ENCODE measurements around the gene IMPG2.

The IMPG2 gene

GRCh38 chr3:101271728-101272127 is 48.6 kb downstream of the IMPG2 start:
- no peaks in the 10 kb centered on the region for H3K9me3 ChIP-seq (ENCODE audit: control insufficient read depth, low read length)
- no peaks in the 10 kb centered on the region for H3K27me3 ChIP-seq (ENCODE audit: control insufficient read depth, insufficient read depth, low read length)
- no peaks in the 10 kb centered on the region for H3K4me1 ChIP-seq (ENCODE audit: control insufficient read depth, insufficient read depth, low read length)
- H3K4me3 ChIP-seq (ENCODE audit: low read length) = no peak overlapping the region
- H3K9ac ChIP-seq (ENCODE audit: low read length) = no peak overlapping the region
- no peaks in the 10 kb centered on the region for H3K36me3 ChIP-seq (ENCODE audit: control insufficient read depth, insufficient read depth, low read length)

GRCh38 chr3:101270149-101270548 is 50.2 kb downstream of the IMPG2 start:
- Histone ChIP-seq H3K9ac (ENCODE audit: low read length) (no peak overlapping the region), H3K4me1 (ENCODE audit: control insufficient read depth, insufficient read depth, low read length) (no peaks in the 10 kb centered on the region), H3K36me3 (ENCODE audit: control insufficient read depth, insufficient read depth, low read length) (no peaks in the 10 kb centered on the region), H3K4me3 (ENCODE audit: low read length) (no peak overlapping the region), H3K9me3 (ENCODE audit: control insufficient read depth, low read length) (no peaks in the 10 kb centered on the region), H3K27me3 (ENCODE audit: control insufficient read depth, insufficient read depth, low read length) (no peaks in the 10 kb centered on the region)

- no peaks in the 10 kb centered on the region for H3K27me3 ChIP-seq (ENCODE audit: control insufficient read depth, insufficient read depth, low read length)
- H3K9me3 ChIP-seq (ENCODE audit: control insufficient read depth, low read length) = no peaks in the 10 kb centered on the region
- no peaks in the 10 kb centered on the region for H3K36me3 ChIP-seq (ENCODE audit: control insufficient read depth, insufficient read depth, low read length)
- H3K9ac ChIP-seq (ENCODE audit: low read length) = no peak overlapping the region
- H3K4me3 ChIP-seq (ENCODE audit: low read length) = no peak overlapping the region
- H3K4me1 ChIP-seq (ENCODE audit: control insufficient read depth, insufficient read depth, low read length) = no peaks in the 10 kb centered on the region
Observed at GRCh38 chr3:101268971-101269671, 51.3 kb downstream of the IMPG2 start.

- Histone ChIP-seq H3K9ac (ENCODE audit: low read length) (no peak overlapping the region), H3K4me1 (ENCODE audit: control insufficient read depth, insufficient read depth, low read length) (no peaks in the 10 kb centered on the region), H3K36me3 (ENCODE audit: control insufficient read depth, insufficient read depth, low read length) (no peaks in the 10 kb centered on the region), H3K4me3 (ENCODE audit: low read length) (no peak overlapping the region), H3K27me3 (ENCODE audit: control insufficient read depth, insufficient read depth, low read length) (no peaks in the 10 kb centered on the region), H3K9me3 (ENCODE audit: control insufficient read depth, low read length) (no peaks in the 10 kb centered on the region)
Observed at GRCh38 chr3:101268141-101268540, 52.2 kb downstream of the IMPG2 start.

DNA sequence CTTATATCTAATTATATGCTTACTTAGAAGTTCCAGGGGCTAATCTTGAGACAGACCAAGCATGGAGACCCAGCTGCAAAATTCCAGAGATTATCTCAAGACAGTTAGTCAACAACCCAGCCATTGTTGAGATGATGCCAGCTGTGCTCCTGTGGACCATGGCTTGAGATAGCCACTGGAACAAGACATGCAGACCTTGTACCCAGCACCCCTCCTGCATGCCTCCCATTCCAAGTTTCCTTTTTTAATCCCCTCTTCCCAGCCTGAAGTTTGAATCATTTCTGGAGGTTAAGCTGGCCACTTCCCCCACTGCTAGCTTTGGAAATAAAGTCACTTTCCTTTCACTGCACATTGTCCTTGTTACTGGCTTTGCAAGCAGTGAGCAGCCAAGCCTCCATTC is 53.8 kb downstream of the IMPG2 start:
- no peaks in the 10 kb centered on the region for H3K27me3 ChIP-seq (ENCODE audit: control insufficient read depth, insufficient read depth, low read length)
- no peaks in the 10 kb centered on the region for H3K4me1 ChIP-seq (ENCODE audit: control insufficient read depth, insufficient read depth, low read length)
- H3K9ac ChIP-seq (ENCODE audit: low read length) = no peak overlapping the region
- H3K9me3 ChIP-seq (ENCODE audit: control insufficient read depth, low read length) = no peaks in the 10 kb centered on the region
- no peak overlapping the region for H3K4me3 ChIP-seq (ENCODE audit: low read length)
- H3K36me3 ChIP-seq (ENCODE audit: control insufficient read depth, insufficient read depth, low read length) = no peaks in the 10 kb centered on the region

DNA sequence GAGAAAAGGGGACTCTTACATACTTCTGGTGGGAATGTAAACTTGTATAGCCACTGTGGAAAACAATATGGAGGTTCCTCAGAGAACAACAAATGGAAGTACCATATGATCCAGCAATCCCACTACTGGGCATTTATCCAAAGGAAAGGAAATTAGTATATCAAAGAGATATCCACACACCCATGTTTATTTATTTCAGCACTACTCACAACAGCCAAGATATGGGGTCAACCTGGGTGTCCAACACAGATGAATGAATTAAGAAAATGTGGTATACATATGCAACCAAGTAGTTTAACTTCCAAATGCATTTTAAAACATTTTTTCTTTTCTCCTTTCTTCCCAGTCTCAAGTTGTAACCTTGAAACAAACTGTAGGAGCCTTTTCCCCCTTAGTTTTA is 54.3 kb downstream of the IMPG2 start:
- Histone ChIP-seq H3K36me3 (ENCODE audit: control insufficient read depth, insufficient read depth, low read length) (no peaks in the 10 kb centered on the region), H3K4me1 (ENCODE audit: control insufficient read depth, insufficient read depth, low read length) (no peaks in the 10 kb centered on the region), H3K27me3 (ENCODE audit: control insufficient read depth, insufficient read depth, low read length) (no peaks in the 10 kb centered on the region), H3K9ac (ENCODE audit: low read length) (no peak overlapping the region), H3K9me3 (ENCODE audit: control insufficient read depth, low read length) (no peaks in the 10 kb centered on the region), H3K4me3 (ENCODE audit: low read length) (no peak overlapping the region)

- Histone ChIP-seq H3K36me3 (ENCODE audit: control insufficient read depth, insufficient read depth, low read length) (no peaks in the 10 kb centered on the region), H3K4me1 (ENCODE audit: control insufficient read depth, insufficient read depth, low read length) (no peaks in the 10 kb centered on the region), H3K27me3 (ENCODE audit: control insufficient read depth, insufficient read depth, low read length) (no peaks in the 10 kb centered on the region), H3K9me3 (ENCODE audit: control insufficient read depth, low read length) (no peaks in the 10 kb centered on the region), H3K4me3 (ENCODE audit: low read length) (no peak overlapping the region), H3K9ac (ENCODE audit: low read length) (no peak overlapping the region)
Observed at GRCh38 chr3:101262393-101263240, 57.8 kb downstream of the IMPG2 start.

- Histone ChIP-seq H3K4me3 (ENCODE audit: low read length) (no peak overlapping the region), H3K27me3 (ENCODE audit: control insufficient read depth, insufficient read depth, low read length) (no peaks in the 10 kb centered on the region), H3K9me3 (ENCODE audit: control insufficient read depth, low read length) (no peaks in the 10 kb centered on the region), H3K9ac (ENCODE audit: low read length) (no peak overlapping the region), H3K4me1 (ENCODE audit: control insufficient read depth, insufficient read depth, low read length) (no peaks in the 10 kb centered on the region), H3K36me3 (ENCODE audit: control insufficient read depth, insufficient read depth, low read length) (no peaks in the 10 kb centered on the region)
Observed at GRCh38 chr3:101261506-101261905, 58.9 kb downstream of the IMPG2 start.

- no peaks in the 10 kb centered on the region for H3K36me3 ChIP-seq (ENCODE audit: control insufficient read depth, insufficient read depth, low read length)
- H3K27me3 ChIP-seq (ENCODE audit: control insufficient read depth, insufficient read depth, low read length) = no peaks in the 10 kb centered on the region
- H3K9ac ChIP-seq (ENCODE audit: low read length) = no peak overlapping the region
- H3K4me3 ChIP-seq (ENCODE audit: low read length) = no peak overlapping the region
- H3K4me1 ChIP-seq (ENCODE audit: control insufficient read depth, insufficient read depth, low read length) = no peaks in the 10 kb centered on the region
- H3K9me3 ChIP-seq (ENCODE audit: control insufficient read depth, low read length) = no peaks in the 10 kb centered on the region
Observed at GRCh38 chr3:101259485-101260341, 60.7 kb downstream of the IMPG2 start.

DNA sequence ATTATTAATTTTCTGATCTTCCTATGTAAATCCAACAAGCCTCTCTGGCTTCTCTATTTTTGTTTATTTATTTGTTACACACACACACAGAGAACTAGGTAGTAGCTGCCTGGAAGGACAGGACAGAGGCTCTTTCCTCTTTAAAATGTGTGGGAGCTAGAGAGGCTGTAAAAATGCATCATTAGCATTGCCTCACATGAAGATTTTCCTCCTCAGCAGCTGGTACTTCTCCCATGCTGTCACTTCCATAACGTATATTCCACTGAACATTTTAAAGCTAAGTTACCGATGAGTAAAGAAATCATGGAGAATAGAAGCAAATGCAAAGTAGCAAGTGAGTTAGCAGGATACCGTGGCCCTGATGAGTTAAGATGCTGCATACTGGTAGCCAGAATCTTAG is 63.9 kb downstream of the IMPG2 start:
- H3K9ac ChIP-seq (ENCODE audit: low read length) = no peak overlapping the region
- no peaks in the 10 kb centered on the region for H3K4me1 ChIP-seq (ENCODE audit: control insufficient read depth, insufficient read depth, low read length)
- H3K9me3 ChIP-seq (ENCODE audit: control insufficient read depth, low read length) = no peaks in the 10 kb centered on the region
- no peak overlapping the region for H3K4me3 ChIP-seq (ENCODE audit: low read length)
- H3K27me3 ChIP-seq (ENCODE audit: control insufficient read depth, insufficient read depth, low read length) = no peaks in the 10 kb centered on the region
- no peaks in the 10 kb centered on the region for H3K36me3 ChIP-seq (ENCODE audit: control insufficient read depth, insufficient read depth, low read length)

DNA sequence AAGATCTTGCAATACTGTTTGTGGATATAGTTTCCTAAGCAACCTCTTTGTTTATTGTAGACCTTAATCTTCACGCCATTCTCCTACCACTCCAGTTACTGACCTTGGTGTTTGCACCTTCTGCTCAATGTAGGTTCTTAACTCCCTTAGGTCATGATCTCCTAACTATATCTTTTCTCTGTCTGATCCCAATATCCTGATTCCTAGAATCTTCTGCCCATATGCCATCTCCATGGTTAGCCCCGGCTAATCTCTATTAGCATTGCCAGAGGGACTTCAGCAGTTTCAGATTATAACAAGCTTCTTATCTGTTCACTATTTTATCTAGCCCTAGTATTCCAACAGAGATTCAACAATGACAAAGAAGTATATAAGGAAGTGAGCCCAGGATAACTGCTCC is 64.9 kb downstream of the IMPG2 start:
- Histone ChIP-seq H3K4me3 (ENCODE audit: low read length) (no peak overlapping the region), H3K4me1 (ENCODE audit: control insufficient read depth, insufficient read depth, low read length) (no peaks in the 10 kb centered on the region), H3K27me3 (ENCODE audit: control insufficient read depth, insufficient read depth, low read length) (no peaks in the 10 kb centered on the region), H3K9ac (ENCODE audit: low read length) (no peak overlapping the region), H3K9me3 (ENCODE audit: control insufficient read depth, low read length) (no peaks in the 10 kb centered on the region), H3K36me3 (ENCODE audit: control insufficient read depth, insufficient read depth, low read length) (no peaks in the 10 kb centered on the region)

DNA sequence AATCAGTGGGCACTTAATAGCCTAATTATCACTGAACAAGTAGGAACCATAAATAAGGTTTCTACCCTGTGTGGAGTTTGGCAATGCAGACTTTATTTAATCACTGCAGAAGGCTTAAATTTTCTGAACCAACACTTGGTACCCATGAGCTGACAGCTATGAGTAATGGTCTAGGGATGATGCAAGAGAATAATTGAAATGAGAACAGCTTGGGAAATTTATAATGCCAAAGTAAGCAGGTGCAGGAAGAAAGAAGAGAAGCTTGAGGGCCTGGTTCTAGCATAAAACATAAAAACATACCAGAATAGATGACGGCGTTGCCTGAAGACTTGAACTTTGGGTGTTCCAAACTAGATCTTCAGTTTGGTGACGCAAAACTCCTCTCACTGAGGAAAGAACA is 67.0 kb downstream of the IMPG2 start:
- Histone ChIP-seq H3K4me1 (ENCODE audit: control insufficient read depth, insufficient read depth, low read length) (no peaks in the 10 kb centered on the region), H3K9me3 (ENCODE audit: control insufficient read depth, low read length) (no peaks in the 10 kb centered on the region), H3K27me3 (ENCODE audit: control insufficient read depth, insufficient read depth, low read length) (no peaks in the 10 kb centered on the region), H3K4me3 (ENCODE audit: low read length) (no peak overlapping the region), H3K36me3 (ENCODE audit: control insufficient read depth, insufficient read depth, low read length) (no peaks in the 10 kb centered on the region), H3K9ac (ENCODE audit: low read length) (no peak overlapping the region)

Measured in mucosa of stomach (tissue), 1 donor.